GM19035 (cell line): Measurements from ENCODE around the gene WDR45B.

Experiments
- ATAC-seq: cut with Tn5 transposase; IDR thresholded peaks from one replicate; pipeline ENCODE4 v1.9.1; 2021; ENCODE audit not compliant: unreplicated experiment

Gene WDR45B

GRCh38 chr17:82601447-82602000 is 46.7 kb downstream of the WDR45B start:
- no peak for ATAC-seq

GRCh38 chr17:82600731-82601446 is 47.4 kb downstream of the WDR45B start:
- no peak for ATAC-seq

- no peak for ATAC-seq
Observed at GRCh38 chr17:82599674-82600661, 48.3 kb downstream of the WDR45B start.

GRCh38 chr17:82598256-82599119 is 49.8 kb downstream of the WDR45B start:
- ATAC-seq = no peak

- ATAC-seq = no peak
Observed at GRCh38 chr17:82596837-82597672, 51.2 kb downstream of the WDR45B start.

GRCh38 chr17:82596296-82596695 is 51.9 kb downstream of the WDR45B start:
- no peak for ATAC-seq

GRCh38 chr17:82595893-82596292 is 52.4 kb downstream of the WDR45B start:
- no peak for ATAC-seq

GRCh38 chr17:82594571-82594970 is 53.7 kb downstream of the WDR45B start:
- no peak for ATAC-seq

GRCh38 chr17:82593590-82594087 is 54.6 kb downstream of the WDR45B start:
- ATAC-seq = no peak

GRCh38 chr17:82592767-82593589 is 55.3 kb downstream of the WDR45B start:
- no peak for ATAC-seq

- ATAC-seq = no peak
Observed at GRCh38 chr17:82592289-82592766, 55.9 kb downstream of the WDR45B start.

GRCh38 chr17:82590881-82591539 is 57.2 kb downstream of the WDR45B start:
- ATAC-seq = no peak

- ATAC-seq = no peak
Observed at GRCh38 chr17:82590216-82590615, 58.0 kb downstream of the WDR45B start.

- no peak for ATAC-seq
Observed at GRCh38 chr17:82589851-82590180, 58.4 kb downstream of the WDR45B start.

- ATAC-seq = no peak
Observed at GRCh38 chr17:82588266-82589175, 59.7 kb downstream of the WDR45B start.

- ATAC-seq = no peak
Observed at GRCh38 chr17:82587234-82588086, 60.8 kb downstream of the WDR45B start.
